Activated CD4-positive, alpha-beta T cell treated with anti-CD3 and anti-CD28 coated beads, Interleukin-2, amount 10 ng/mL, durations not matched to agents 24 days and 14 days (primary cell): Measurements from ENCODE around the gene TIMM50. TPM values are rescaled to one million over a fixed set of nuclear protein-coding genes. Genes with fewer than 3 reads are reported as not detected.

Experiments used
- DNase-seq: peaks from one replicate; pipeline ENCODE4 v3.0.0; 2022
- H3K27ac Mint-ChIP-seq: one replicate; pipeline ENCODE4 v1.8.0; 2022; ENCODE audit warnings: mild to moderate bottlenecking, mixed read lengths
- H3K27me3 Mint-ChIP-seq: one replicate; pipeline ENCODE4 v1.8.0; 2022; ENCODE audit warnings: mixed read lengths
- H3K36me3 Mint-ChIP-seq: one replicate; pipeline ENCODE4 v1.8.0; 2022; ENCODE audit warnings: low read depth, mild to moderate bottlenecking, mixed read lengths
- H3K4me1 Mint-ChIP-seq: one replicate; pipeline ENCODE4 v1.8.0; 2021; ENCODE audit warnings: mixed read lengths
- H3K4me3 Mint-ChIP-seq: one replicate; pipeline ENCODE4 v1.8.0; 2022; ENCODE audit warnings: mild to moderate bottlenecking, moderate library complexity, mixed read lengths
- H3K9me3 Mint-ChIP-seq: one replicate; pipeline ENCODE4 v1.8.0; 2021; ENCODE audit warnings: mixed read lengths
- intact Hi-C: fragments of 100-400 bp; cut with micrococcal nuclease; formaldehyde crosslinking; loops from one replicate; pipeline ENCODE4 v1.15.1; 2023
- total RNA-seq: library from RNA; stranded (reverse); gene quantifications from 2 replicates; pipeline ENCODE4 v1.2.3, GENCODE V29; 2022

Gene TIMM50
- total RNA-seq, 1 donor from 2014 or later: 141 TPM

- Mint-ChIP-seq H3K27me3 (peaks cover 58% of the 10 kb centered on the region), H3K27ac (no peak within 1 kb of the TSS), H3K4me3 (peak within 1 kb of the TSS; percentile 46), H3K4me1 (peaks cover 22% of the 10 kb centered on the region), H3K9me3 (no peaks in the 10 kb centered on the region), H3K36me3 (peaks cover 2% of the 10 kb centered on the region)
- intact Hi-C loops: no loop called here
- peak; percentile 65 for DNase-seq
Measured at GRCh38 chr19:39498798-39499642, 18.4 kb downstream of the TIMM50 start, which contains the start of gene DLL3. TSS of gene DLL3 (plus strand) at chr19:39498947. CDS start at chr19:39498975, 28 bp downstream.

DNA sequence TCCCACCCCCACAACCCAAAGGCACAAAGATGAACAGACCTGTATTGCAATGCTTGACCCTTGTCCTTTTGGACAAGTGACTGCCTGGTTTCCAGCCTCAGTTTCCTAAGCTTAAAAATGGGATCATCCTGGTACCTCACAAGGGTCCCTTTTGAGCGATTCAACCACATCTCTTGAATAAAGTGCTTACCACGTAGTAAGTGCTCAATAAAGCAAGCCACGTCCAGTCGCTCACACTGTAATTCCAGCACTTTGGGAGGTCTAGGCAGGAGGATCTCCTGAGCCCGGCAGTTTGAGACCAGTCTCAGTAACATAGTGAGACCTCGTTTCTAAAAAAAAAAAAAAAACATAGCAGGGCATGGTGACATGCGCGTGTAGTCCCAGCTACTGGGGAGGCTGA lies 19.3 kb downstream of the TIMM50 start:
- peaks cover 67% of the 10 kb centered on the region for H3K27me3 Mint-ChIP-seq
- H3K4me3 Mint-ChIP-seq: peak overlapping the region; percentile 43

DNA sequence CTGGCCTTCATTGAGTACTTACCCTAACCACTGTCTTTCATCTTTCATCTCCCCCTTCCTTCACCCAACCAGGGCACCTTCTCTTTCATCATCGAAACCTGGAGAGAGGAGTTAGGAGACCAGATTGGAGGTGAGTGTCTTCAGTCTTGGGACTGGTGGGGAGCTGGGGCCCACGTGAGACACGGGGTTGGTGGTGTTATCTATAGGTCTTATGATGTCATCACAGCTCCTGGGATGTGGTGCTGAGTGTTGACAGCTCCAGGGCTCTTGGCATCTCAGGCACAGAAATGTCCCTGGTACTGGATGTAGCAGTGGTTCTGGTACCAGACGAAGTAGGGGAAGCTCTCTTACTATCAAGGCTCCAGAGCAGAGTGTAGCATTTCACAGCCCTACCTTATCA lies 19.9 kb downstream of the TIMM50 start:
- H3K27ac Mint-ChIP-seq: peak overlapping the region; percentile 20
- no peak for DNase-seq
- intact Hi-C loops: no loop called here
- H3K36me3 Mint-ChIP-seq: peaks cover 2% of the 10 kb centered on the region
- peaks cover 67% of the 10 kb centered on the region for H3K27me3 Mint-ChIP-seq
- H3K4me1 Mint-ChIP-seq: peaks cover 22% of the 10 kb centered on the region
- H3K9me3 Mint-ChIP-seq: no peaks in the 10 kb centered on the region
- no peak overlapping the region for H3K4me3 Mint-ChIP-seq

More for the DNA sequence above, 19.3 kb downstream of the TIMM50 start:
- H3K4me1 Mint-ChIP-seq: peaks cover 22% of the 10 kb centered on the region
- H3K9me3 Mint-ChIP-seq: no peaks in the 10 kb centered on the region
- no peak for DNase-seq
- intact Hi-C loops: no loop called here
- H3K27ac Mint-ChIP-seq: no peak overlapping the region
- H3K36me3 Mint-ChIP-seq: peaks cover 2% of the 10 kb centered on the region

DNA sequence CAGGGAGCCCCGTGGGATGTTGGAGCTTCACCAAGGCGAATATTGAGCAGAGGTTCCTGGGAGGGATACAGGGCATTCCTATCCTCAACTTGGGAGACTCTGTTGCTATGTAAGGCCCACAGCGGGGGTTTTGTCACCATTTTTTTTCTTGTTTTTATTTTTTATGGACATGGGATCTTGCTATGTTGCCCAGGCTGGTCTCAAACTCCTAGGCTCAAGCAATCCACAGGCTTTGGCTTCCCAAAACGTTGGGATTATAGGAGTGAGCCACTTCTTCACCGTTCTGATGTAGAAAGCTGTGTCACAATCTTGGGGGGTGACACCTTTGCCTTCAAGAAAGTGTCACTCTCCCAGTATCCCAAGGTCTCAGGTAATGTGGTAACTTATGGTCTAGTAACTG lies 20.7 kb downstream of the TIMM50 start:
- Mint-ChIP-seq H3K4me3 (no peak overlapping the region), H3K27me3 (peaks cover 66% of the 10 kb centered on the region), H3K9me3 (no peaks in the 10 kb centered on the region), H3K36me3 (peaks cover 2% of the 10 kb centered on the region), H3K27ac (no peak overlapping the region), H3K4me1 (peaks cover 25% of the 10 kb centered on the region)
- intact Hi-C loops: no loop called here
- DNase-seq: no peak

GRCh38 chr19:39502640-39503417 lies 22.2 kb downstream of the TIMM50 start:
- Mint-ChIP-seq H3K27me3 (peaks cover 63% of the 10 kb centered on the region), H3K4me1 (peaks cover 29% of the 10 kb centered on the region), H3K27ac (no peak overlapping the region), H3K36me3 (peaks cover 2% of the 10 kb centered on the region), H3K9me3 (no peaks in the 10 kb centered on the region), H3K4me3 (peak overlapping the region; percentile 42)
- DNase-seq: peak; percentile 95
- intact Hi-C loops: loop anchor here (1.0 to 2.0 kb wide), 2 partner anchors 22 to 63 kb away; partner anchors contain the start of gene TIMM50

DNA sequence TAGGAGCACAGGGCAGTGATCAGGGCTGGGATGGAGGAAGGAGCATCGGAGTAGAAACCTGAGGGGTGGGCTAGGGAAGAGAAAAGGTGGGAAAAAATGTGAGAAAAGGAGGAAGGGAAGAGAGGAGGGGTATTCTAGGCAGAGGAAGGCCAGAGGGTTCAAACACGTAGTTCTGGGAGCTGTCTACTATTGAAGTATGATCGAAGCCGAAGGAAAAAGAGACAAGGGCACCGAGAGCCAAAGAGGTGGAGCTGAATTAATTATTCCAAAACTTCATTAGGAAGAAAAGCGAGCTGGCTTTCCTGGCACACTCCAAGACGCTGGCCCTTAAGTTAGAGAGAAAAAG lies 25.9 kb downstream of the TIMM50 start:
- Mint-ChIP-seq H3K4me3 (peak overlapping the region; percentile 68), H3K4me1 (peaks cover 20% of the 10 kb centered on the region), H3K27me3 (peaks cover 51% of the 10 kb centered on the region), H3K9me3 (no peaks in the 10 kb centered on the region), H3K27ac (peak overlapping the region; percentile 61), H3K36me3 (no peaks in the 10 kb centered on the region)
- intact Hi-C loops: loop anchor here (2.0 kb wide), 1 partner anchor 26 kb away; the partner anchor contains the start of gene EID2B
- DNase-seq: no peak

- peak; percentile 87 for DNase-seq
- H3K27ac Mint-ChIP-seq: peak overlapping the region; percentile 28
- peaks cover 20% of the 10 kb centered on the region for H3K4me1 Mint-ChIP-seq
- H3K4me3 Mint-ChIP-seq: peak overlapping the region; percentile 85
- no peaks in the 10 kb centered on the region for H3K9me3 Mint-ChIP-seq
- intact Hi-C loops: loop anchor here (2.0 kb wide), 1 partner anchor 26 kb away; the partner anchor contains the start of gene EID2B
- no peaks in the 10 kb centered on the region for H3K36me3 Mint-ChIP-seq
- peaks cover 49% of the 10 kb centered on the region for H3K27me3 Mint-ChIP-seq
Measured at GRCh38 chr19:39506944-39507714, 26.5 kb downstream of the TIMM50 start.

GRCh38 chr19:39507715-39508364 lies 27.2 kb downstream of the TIMM50 start:
- Mint-ChIP-seq H3K27me3 (peaks cover 51% of the 10 kb centered on the region), H3K27ac (no peak overlapping the region), H3K36me3 (no peaks in the 10 kb centered on the region), H3K9me3 (no peaks in the 10 kb centered on the region), H3K4me3 (peak overlapping the region; percentile 85), H3K4me1 (peaks cover 20% of the 10 kb centered on the region)
- no peak for DNase-seq
- intact Hi-C loops: loop anchor here (2.0 kb wide), 1 partner anchor 25 kb away; the partner anchor contains the start of gene EID2B

GRCh38 chr19:39508629-39509028 lies 28.0 kb downstream of the TIMM50 start:
- intact Hi-C loops: no loop called here
- Mint-ChIP-seq H3K4me1 (peaks cover 12% of the 10 kb centered on the region), H3K36me3 (no peaks in the 10 kb centered on the region), H3K27me3 (peaks cover 52% of the 10 kb centered on the region), H3K4me3 (no peak overlapping the region), H3K27ac (no peak overlapping the region), H3K9me3 (no peaks in the 10 kb centered on the region)
- DNase-seq: no peak

DNA sequence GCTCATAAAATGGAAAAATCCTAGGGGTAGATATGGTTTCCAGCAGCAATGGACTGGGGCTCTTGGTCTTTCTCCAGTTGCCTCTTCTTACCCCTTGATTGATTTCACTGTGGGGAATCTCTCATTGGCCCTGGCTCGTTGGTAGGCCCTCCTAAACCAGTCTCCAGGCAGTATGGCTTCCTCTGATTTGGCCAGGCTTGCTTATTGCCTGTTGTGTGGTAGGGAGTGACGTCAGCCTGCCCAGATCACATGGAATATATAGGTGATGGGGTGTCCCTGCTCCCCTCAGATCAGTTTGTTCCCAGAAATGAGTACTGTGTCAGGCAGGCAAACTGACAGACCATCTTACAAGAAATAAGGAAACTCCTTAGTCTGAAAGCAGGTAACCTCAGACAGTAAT lies 28.6 kb downstream of the TIMM50 start:
- H3K9me3 Mint-ChIP-seq: no peaks in the 10 kb centered on the region
- H3K27me3 Mint-ChIP-seq: peaks cover 52% of the 10 kb centered on the region
- H3K36me3 Mint-ChIP-seq: no peaks in the 10 kb centered on the region
- peaks cover 11% of the 10 kb centered on the region for H3K4me1 Mint-ChIP-seq
- H3K27ac Mint-ChIP-seq: no peak overlapping the region
- DNase-seq: no peak
- H3K4me3 Mint-ChIP-seq: no peak overlapping the region
- intact Hi-C loops: no loop called here

GRCh38 chr19:39512988-39513387 lies 32.4 kb downstream of the TIMM50 start:
- Mint-ChIP-seq H3K4me1 (peaks cover 10% of the 10 kb centered on the region), H3K9me3 (no peaks in the 10 kb centered on the region), H3K27me3 (peaks cover 56% of the 10 kb centered on the region), H3K4me3 (no peak overlapping the region), H3K27ac (no peak overlapping the region), H3K36me3 (peaks cover 2% of the 10 kb centered on the region)
- intact Hi-C loops: no loop called here
- no peak for DNase-seq

DNA sequence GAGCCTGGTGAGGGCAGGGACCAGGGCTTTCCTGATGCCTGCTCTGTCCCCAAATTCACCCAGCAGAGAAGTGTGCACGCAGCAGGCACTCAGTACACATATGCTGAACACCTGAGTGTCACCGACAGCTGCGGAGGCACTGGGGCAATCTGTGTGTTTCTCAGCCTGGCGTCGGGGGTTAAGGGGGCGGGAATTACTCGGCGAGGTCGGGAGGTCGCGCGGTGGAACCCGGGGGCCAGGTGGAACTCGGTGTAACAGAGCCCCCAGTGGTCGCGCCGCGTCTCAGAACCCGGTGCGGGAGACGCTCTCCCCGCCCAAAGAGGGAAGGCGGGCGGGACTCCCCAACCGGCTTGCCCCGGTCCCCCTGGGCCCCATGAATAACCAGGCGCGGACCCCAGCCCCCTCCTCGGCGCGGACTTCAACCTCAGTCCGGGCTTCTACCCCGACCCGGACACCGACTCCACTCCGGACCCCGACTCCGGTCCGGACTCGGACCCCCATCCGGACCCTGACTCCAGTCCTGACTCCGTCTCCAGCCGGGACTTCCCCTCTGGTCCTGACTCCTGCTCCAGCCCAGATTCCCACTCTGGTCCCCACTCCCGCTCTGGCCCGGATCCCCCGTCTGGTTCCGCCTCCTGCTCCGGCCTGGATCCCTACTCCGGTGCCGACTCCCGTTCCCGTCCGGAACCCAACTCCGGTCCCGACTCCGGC lies 34.4 kb downstream of the TIMM50 start, which contains the start of gene SELENOV:
SELENOV (plus strand) TSS at position 300 of the 711 bp plus-strand sequence; CDS start at position 374, 74 bp downstream.
- H3K27me3 Mint-ChIP-seq: peaks cover 53% of the 10 kb centered on the region
- no peak for DNase-seq
- H3K9me3 Mint-ChIP-seq: no peaks in the 10 kb centered on the region
- no peak within 1 kb of the TSS for H3K27ac Mint-ChIP-seq
- H3K4me3 Mint-ChIP-seq: peak within 1 kb of the TSS; percentile 74
- H3K4me1 Mint-ChIP-seq: peaks cover 9% of the 10 kb centered on the region
- intact Hi-C loops: no loop called here
- H3K36me3 Mint-ChIP-seq: peaks cover 2% of the 10 kb centered on the region
